Epithelial cell of proximal tubule (primary cell): ENCODE measurements around the gene ZFP82. TPM values are rescaled to one million over a fixed set of nuclear protein-coding genes. Genes with fewer than 3 reads are reported as not detected.

Source experiments
- DNase-seq: peaks from one replicate; pipeline ENCODE4 v3.0.0-alpha.2; 2011; ENCODE audit warnings: low read depth
- H3K4me3 ChIP-seq: 2 replicates; pipeline ENCODE4 v1.5.1; 2011; ENCODE audit warnings: low read depth, mild to moderate bottlenecking, low read length
- total RNA-seq: library from RNA; depleted of rRNA; stranded (reverse); fragments of >200 nt; gene quantifications from 2 replicates; pipeline ENCODE4 v1.2.3, GENCODE V29; 2015
- TF ChIP-seq, protein P1 (sequence below): conservative IDR thresholded peaks from 2 replicates; pipeline ENCODE4 v1.5.1; 2012; ENCODE audit warnings: low read depth, mild to moderate bottlenecking, low read length

Gene ZFP82
- total RNA-seq, 1 donor from 2014 or later: 5.2 TPM

DNA sequence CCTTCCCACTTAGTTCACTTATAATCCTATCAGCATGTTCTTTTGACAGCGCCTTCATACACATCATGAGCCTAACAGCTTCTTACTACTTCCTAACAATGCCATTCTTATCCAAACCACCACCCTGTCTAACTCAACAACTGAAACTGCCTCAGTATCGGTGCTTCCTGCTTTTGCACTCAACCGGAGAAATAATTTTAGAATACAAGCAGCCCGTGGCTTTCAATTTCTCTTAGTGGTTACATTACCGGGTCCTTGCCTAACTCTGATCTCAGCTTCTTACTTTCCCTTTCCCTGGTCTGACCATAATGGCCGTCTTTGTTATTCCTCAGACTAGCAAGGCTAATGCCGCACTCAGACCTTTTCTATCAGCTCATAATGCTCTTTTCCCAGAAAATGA lies 17.0 kb downstream of the ZFP82 start:
- TF ChIP-seq, protein P1, sequence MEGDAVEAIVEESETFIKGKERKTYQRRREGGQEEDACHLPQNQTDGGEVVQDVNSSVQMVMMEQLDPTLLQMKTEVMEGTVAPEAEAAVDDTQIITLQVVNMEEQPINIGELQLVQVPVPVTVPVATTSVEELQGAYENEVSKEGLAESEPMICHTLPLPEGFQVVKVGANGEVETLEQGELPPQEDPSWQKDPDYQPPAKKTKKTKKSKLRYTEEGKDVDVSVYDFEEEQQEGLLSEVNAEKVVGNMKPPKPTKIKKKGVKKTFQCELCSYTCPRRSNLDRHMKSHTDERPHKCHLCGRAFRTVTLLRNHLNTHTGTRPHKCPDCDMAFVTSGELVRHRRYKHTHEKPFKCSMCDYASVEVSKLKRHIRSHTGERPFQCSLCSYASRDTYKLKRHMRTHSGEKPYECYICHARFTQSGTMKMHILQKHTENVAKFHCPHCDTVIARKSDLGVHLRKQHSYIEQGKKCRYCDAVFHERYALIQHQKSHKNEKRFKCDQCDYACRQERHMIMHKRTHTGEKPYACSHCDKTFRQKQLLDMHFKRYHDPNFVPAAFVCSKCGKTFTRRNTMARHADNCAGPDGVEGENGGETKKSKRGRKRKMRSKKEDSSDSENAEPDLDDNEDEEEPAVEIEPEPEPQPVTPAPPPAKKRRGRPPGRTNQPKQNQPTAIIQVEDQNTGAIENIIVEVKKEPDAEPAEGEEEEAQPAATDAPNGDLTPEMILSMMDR: no peak
- H3K4me3 ChIP-seq: no peak overlapping the region
- no peak for DNase-seq

DNA sequence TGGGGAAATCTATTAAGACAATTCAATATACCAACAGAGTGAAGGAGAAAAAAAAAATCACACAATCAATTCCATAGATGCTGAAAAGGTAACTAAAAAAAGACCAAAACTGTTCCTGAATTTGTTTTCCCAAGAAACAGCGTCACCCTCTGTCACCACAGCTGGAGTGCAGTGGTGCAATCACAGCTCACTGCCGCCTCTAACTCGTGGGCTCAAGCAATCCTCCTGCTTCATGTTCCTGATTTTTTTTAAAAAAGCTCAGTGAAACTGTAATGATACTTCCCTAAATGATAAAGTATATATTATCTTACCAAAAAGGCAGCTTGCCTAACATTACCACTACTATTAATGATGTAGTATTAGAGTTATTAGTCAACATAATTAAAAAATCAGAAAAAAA lies 19.9 kb downstream of the ZFP82 start:
- DNase-seq: no peak
- TF ChIP-seq, protein P1: no peak
- H3K4me3 ChIP-seq: no peak overlapping the region

DNA sequence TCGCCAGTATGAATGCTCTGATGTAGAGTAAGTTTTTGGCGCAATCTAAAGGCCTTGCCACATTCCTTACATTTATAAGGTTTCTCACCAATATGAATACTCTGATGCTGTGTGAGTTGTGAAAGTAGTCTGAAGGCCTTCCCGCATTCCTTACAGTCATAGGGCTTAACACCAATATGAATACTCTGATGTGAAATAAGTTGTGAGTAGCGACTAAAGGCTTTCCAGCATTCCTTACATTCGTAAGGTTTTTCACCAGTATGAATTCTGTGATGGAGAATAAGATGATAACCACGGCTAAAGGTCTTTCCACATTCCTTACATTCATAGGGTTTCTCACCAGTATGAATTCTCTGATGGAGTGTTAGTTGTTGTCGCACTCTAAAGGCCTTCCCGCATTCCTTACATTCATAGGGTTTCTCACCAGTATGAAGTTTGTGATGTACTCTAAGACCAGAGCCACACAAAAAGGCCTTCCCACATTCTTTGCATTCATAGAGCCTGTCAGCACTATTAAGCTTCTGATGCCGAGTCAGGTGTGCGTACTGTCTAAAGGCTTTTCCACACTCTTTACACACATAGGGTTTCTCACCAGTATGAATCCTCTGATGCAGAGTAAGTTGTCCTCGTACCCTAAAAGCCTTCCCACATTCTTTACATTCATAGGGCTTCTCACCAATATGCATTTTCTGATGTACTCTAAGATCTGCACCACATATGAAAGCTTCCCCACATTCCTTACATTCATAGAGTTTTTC lies 25.3 kb downstream of the ZFP82 start:
- DNase-seq: no peak

DNA sequence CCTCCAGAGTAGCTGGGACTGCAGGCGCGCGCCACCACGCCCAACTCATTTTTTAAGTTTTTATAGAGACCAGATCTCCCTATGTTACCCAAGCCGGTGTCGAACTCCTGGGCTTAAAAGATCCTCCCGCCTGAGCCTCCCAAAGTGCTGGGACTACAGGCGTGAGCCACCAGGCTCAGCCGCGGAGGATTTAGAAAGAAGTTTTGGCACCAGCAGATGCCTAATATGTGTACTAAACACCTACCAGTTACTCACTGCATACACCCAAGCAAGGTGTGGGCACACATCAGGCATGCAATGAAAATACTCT lies 39.0 kb downstream of the ZFP82 start:
- TF ChIP-seq, protein P1: no peak
- peak overlapping the region; percentile 76 for H3K4me3 ChIP-seq
- DNase-seq: no peak

More for the DNA sequence above, 25.3 kb downstream of the ZFP82 start:
- TF ChIP-seq, protein P1: no peak
- no peak overlapping the region for H3K4me3 ChIP-seq

DNA sequence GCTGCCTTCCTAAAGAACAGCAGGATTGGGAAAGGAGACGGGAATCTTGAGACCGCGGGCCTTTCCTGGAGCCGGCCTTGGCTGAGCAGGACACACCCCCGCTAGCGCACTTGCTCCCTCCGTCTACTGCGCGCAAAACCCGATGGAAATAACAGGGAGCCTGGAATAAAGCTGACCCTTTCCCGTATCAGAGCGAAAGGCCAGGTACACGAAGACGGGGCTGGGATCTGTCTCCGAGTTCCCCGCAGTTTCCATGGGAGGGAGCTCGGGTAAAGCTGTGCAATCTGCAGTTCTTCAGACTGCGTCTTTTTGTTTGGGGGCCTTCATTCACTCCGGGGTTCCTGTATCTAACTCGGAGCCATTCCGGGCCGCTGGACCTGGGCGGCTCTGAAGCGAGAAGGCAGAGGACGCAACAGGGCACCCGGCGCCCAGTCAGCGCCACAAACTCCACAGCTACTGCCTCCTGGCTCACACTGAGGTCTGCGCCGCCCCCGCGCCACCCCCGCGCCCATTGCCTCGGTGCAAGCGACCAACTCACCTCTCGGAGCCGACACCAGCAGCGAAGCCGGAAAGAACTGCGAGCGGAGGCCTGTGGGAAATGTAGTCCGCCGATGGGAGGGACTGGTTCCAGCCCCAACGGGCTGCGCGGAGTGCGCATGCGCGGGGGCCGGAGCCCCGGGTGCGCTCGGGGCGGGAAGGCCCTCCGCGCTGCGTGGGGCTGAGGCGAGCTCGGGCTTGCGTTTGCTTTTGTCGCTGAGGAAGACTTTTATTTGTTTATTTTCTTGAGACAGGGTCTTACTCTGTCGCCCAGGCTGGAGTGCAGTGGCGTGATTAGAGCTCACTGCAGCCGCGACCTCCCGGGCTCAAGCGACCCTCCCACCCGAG lies 39.6 kb downstream of the ZFP82 start, which contains the start of gene ZFP14:
ZFP14 (minus strand) TSS at position 577 of the 885 bp plus-strand sequence. CDS start 11,309 bp downstream, outside the sequence.
- TF ChIP-seq, protein P1: peak; percentile 28
- DNase-seq: peak; percentile 65
- peak within 1 kb of the TSS; percentile 76 for H3K4me3 ChIP-seq

DNA sequence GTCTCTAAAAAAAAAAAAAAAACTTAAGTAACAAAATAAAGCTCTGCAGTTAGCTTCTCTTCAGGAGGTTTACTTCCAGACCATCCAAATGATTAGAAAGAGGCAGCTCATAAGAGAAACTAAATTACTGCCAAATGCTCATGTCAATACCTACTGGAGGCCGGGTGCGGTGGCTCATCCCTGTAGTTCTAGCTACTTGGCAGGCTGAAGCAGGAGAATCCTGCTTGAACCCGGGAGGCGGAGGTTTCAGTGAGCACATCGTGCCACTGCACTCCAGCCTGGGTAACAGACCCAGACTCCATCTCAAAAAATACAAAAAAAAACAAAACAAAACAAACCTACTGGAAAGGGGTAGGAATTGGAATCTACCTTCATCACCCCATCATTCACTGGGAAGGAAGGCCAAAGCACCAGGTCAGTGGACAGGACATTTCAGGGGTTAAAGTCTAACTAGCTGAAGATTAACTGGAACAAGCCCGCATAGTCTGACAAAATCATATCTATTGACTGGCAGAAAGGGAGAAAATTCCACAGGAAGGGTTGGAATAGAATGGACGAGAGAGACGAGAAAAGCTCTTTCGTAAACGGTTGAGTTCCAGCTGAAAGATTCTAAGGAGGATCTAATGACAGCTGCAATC lies 40.8 kb downstream of the ZFP82 start:
- DNase-seq: peak; percentile 3
- TF ChIP-seq, protein P1: no peak
- peak overlapping the region; percentile 76 for H3K4me3 ChIP-seq
